DMS 273 (cell line): Measurements from ENCODE around the gene CAMK2B.
"Not testable (repeated sequence)": the region's sequence is repeated elsewhere in the genome, so short reads cannot be mapped to it uniquely, and the experiment has no call there.

Experiments used
- DNase-seq: peaks from one replicate; lab custom pipeline; 2025; ENCODE audit not compliant: unreplicated experiment; lab: John Stamatoyannopoulos, UW

Gene CAMK2B

DNA sequence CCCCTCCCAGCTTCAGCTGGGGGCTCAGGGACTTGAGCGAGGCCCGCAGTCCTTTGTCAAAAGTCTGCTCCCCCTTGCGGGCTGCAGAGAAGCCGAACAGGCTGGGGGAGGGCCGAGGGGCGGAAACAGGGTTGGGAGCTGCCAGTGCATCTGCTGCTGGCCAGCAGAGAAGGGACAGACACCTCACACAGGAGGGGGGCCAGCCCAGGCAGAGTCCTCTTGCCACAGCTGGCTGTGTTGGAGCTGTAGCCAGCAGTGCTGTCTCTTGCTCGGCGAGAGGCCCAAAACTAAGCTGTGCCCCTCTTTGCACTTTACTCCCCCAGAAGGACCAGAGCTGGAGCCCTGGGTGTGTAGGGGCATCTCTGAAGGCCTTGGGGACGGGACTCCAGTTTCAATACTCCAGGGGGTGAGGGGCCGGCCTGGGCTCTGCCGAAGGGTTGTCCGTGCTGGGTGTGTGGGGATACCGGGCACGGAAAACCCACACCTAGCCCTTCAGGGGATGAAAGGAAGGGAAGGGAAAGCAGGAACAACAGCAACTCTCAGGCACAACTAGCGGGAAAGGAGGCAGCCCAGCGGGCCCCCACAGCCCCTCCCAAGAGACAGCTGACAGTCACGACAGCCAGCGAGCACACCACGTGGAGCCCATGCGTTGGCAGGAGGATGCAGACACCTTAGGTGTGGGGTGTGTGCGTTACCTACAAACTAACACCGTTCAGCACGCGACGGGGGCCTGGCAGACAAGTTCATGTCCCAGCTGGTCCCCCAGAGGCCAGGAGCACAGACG, 106.8 kb downstream of the CAMK2B start:
- peak; percentile 88 for DNase-seq

DNA sequence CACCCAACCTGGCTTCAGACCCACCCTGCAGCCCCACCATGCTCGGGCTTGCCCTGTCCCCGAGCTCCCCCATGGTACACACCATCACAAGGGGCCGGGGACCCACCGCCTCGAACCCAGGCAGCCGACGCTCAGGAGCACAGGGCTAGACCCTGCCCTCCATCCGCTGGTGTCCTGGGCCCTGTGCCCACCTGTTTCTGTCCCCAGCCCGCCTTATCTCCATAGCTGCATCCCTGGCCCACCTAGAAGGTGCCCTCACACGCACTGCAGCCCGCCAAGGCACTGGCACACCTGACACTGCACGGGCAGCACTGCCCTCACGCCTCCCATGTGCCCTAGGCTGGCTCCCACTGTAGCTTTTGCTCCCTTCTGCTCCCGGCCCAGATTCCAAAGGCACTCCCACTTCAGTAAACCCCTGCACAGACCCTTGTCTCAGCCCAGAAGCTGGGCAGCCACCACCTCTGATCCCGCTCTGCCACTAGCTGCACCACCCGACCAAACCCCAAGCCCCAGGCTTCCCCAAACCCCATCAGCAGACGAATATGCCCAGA, 107.5 kb downstream of the CAMK2B start:
- DNase-seq: peak; percentile 62

DNA sequence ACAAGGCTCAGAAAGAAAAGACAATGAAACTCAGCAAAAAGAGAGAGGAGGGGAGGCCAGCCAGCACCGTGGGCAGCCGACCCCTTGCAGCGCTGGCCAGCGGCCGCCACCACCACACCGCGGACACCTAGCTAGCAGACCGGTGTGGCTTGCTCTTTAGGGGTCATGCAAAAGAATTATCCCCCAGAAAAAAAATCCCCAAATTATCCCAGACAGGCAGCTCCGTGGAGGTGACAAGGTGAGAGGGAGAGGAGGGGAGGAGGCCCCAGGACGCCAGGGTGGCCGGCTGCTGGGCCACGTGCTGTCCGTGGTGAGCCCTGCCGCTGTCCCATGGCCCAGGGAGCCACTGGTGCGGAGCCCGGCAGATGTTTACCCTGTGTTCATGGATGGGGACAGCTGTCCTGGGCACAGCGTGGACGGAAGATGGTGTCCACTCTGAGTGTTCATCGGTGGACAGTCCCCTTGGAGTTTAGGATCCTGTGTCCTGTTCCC, 108.1 kb downstream of the CAMK2B start:
- no peak for DNase-seq

DNA sequence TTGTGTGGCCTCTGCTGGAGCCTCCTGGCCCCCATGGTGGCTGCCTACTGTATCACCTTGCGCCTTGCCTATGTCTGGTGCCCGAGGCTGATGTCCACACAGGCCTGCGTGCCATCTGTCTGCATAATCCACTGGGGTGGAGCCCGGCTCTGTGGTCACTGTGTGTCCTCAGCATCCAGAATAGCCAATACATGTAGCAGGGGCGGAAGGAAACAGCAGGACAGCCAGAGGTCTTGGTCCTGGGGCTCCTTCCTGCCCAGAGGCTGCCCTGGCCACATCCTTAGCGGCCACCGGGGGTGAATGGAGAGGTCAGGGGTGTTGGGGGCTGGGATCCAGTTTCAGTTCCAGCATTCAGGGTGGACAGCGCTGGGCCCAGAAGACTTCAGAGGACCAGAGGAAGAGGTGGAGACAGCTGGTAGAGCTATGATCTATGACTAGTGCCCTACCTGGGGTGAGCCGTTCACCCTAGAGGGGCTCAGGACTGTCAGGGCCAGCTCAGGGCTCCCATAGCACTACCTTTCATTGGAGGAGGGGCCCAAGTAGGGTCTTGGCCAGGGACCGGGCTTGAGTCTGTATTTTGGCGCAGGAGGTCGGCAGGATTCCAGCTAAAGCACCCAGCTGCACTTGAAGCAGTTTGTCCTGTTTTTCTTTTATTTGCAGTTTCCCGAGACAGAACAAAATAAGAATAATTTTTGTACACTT, 108.7 kb downstream of the CAMK2B start:
- DNase-seq: no peak

DNA sequence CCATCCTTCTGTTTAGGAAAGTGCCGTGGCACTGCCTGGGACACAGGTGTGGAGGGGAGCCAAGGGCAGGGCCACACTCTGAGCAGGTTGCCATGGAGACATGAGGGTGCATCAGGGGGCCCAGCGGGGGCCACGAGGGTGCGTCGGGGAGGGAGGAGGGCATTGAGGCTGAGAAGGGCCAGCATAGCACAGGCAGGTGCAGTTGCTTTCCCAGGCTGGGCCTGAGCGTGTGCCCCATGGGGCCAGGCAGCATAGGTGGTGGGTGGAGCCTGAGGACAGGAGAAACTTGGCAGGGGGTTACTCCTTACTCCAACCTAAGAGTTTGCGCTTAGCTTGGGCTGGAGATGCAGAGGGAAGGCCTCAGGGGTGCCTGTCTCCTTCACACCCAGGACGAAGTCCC, 109.4 kb downstream of the CAMK2B start:
- no peak for DNase-seq

DNA sequence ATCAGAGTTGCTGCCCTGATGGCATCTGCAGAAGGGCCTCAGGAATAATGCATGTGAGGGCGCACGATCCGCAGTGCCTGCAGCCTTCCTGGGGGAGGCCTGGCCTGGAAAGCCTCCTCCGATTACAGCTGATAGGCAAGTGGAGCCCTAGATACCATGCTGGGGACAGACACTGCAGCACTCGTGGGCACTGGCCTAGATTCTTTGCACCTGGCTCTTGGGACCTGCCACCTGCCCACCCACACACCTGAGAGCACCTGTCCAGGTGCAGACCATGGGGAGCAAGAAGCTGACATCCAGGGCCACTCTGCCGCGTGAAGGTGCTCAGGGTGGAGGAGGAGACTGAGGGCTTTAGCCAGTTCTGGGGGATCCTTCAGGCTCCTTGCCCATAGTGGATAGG, 109.9 kb downstream of the CAMK2B start:
- DNase-seq: no peak

DNA sequence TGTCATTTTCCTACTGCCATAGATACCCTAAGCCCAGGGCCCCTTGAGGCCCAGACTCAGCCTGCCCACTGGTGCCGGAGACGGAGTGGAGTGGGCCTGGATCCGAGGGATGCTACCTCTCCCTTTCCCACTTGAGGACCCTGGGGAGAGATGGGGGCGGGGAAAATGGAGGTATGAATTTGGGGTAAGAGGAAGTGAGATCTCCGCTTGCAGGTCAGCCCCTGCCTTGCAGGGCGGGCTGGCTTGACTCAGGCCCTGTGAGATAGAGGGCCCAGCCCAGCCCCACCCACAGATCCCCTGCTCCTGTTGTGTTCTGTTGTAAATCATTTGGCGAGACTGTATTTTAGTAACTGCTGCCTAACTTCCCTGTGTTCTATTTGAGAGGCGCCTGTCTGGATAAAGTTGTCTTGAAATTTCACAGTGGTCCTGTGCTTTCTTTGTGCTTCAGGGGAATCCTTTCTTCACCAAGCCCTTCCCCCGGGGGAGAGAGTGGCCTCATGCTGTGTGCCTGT, 111.5 kb downstream of the CAMK2B start:
- DNase-seq: no peak

DNA sequence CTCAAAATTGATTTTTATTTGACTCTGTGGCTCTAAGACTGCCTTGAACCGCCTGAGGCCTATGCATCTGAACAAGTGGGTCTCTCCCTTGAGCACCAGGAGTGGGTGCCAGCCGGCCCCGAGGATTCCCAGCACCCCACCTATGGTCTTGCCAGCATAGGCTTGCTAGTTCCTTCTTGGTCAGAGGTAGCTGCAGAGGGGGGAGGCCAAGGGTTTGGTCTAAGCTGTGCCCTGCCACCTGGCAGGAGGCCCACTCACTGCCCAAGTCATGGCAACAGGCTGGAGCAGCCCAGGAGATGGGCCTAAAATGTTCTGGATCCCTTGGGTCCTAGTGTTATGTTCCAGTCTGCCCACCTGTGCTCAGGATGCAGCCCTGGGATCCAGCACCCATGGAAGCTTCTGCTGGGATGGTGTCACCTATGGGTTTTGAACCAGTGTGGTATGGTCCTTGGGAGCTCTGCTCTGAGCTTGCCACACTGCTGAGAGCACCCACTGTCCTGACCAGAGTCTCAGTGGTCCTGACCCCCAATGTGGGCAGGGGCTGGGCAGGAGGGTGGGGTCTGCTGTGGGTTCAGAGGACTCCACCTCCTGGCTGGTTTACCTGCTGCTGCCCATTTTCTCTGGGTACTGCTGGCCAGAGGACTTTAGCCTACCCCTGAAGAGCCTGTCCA, 112.1 kb downstream of the CAMK2B start:
- no peak for DNase-seq

DNA sequence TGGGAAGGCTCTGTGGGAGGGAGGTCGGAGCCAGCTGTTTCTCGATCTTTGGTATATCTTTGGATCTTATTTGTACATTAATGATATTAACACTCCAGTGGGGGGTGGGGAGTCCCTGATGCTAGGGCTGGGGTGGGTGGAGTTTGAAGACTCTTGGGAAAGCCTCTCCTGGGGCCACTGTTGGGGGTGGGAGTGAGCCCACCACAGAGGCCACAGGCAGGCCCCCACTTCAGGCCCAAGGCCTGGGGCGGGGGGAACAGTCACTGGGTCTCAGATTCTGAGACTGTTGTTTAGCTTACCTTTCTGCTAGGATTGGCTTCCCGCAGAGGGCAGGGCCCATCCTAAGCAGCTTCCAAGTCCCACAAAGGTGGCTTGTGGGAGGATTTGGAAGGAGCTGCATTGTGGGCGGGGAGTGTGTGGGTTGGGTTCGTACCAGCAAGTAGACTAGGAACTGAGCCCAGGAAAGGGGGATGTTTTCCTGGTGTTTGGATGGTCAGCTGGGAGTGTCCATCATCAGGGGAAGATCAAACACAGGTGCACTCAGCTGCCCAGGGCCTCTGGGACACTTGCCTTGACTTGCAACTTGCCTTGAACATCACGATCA, 112.7 kb downstream of the CAMK2B start:
- DNase-seq: no peak

DNA sequence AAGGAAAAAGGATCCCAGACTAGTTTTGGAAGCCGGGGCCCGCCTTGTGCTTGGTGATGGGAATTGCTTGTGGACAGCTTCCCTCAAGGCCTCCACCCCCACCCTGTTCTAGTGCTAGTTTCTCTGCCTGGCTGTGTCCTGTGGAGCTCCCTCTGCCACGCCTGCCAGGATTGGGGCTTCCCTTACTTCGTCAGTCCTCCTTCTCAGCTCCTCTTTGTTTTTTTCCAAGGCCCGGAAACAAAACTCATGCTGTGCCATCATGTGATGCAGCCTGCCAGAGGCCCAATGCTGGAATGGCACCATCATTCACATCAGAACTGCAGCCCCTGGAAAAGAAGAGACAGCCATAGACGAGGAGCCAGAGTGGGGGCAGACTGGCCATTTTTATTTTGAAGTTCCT, 113.4 kb downstream of the CAMK2B start:
- DNase-seq: no peak

DNA sequence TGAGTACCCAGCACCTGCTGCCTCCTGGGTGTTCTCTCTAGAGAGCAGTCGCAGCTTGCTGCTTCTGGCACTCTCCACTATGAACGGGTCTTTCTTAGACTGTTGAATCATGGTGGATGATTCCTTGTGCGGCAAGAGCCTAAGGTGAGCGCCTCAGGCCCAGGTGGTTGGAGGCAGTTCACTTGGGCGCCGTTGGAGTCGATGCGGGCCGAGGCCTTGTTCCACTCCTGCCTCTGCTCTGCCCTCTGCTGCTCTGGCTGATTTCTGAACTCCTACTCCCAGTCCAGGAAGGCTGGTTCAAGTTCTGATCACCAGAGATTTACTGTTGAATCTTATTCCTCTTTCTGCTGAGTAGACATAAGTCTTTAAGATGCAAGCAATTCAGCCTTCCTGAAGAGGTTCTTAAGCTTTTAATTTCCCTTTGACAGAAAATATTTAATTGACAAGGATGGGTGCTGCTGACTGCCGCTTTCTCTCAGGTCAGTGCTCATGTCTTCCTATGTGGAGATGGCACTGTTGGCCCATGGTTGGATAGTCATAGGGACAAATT, 114.2 kb downstream of the CAMK2B start:
- DNase-seq: no peak

DNA sequence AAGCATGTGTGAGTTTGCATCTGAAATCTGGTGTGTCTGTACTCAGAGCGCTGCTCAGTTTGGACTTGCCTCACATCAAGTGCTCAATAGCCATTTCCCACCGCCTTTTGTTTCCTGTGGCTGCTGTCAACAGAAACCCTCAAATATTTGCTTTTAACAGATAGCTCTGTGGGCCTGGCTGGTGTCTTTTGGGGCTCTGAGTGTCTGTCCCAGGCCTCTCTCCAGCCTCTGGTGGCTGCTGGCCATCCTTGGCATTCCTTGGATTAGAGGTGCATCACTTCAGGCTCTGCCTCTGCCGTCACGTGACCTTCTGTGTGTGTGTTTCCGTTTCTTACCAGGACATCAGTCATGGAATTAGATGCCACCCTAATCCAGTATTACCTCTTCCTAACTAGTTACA, 115.3 kb downstream of the CAMK2B start:
- no peak for DNase-seq

DNA sequence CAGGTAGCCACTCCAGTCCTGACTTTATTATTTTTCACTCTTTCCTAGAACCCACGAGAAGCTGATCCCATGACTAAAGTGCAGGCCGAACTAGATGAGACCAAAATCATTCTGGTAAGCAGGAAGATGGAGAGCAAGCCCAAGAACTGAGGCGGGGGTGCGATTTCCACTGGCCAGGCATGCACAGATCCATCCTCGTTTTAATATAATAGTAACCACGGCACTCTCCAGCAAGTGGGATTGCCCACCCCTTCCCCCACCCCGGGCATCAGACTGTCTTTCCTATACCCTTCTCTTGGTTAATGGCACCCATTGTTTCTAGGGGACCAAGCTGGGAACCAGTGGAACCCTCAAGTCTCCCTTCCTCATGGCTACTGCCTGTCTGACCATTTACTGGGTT, 117.3 kb downstream of the CAMK2B start:
- no peak for DNase-seq

DNA sequence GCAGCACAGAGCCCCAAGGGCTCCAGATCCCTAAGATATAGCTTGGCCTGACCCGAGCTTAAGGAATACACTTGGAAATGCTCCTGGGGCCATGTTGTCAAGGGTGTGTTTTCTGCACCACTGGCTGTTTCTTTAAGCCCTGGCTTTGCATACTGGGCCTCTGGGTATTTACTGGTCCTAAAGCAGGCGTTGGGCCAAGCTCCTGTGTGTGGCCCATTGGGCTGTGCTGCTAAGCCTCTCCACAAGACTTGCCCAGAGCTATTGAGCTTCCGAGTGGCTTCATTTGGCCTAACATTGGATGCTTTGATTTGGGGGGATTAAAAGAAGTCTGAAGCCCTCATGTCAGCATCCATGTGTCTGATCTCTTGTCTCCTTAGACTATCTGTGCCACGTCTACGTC, 119.4 kb downstream of the CAMK2B start:
- no peak for DNase-seq

DNA sequence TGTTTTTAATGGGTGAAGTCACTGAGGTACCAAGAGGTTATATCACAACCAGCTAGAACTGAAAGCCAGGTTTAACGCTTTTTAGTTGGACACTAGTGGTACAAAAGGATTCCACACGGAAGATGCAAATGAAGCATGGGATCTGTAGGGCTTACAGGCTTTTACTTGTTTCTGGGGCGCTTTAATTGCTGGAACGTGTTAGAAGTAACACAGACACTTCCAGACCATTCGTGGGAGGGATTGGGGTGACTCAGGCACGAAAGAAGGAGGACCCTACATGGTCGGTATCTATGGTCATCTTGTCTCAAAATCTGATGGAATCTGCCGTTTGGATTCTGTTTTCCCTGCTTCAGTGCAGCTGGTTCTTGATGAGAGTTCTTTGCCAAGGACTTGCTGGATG, 123.6 kb downstream of the CAMK2B start:
- DNase-seq: no peak

DNA sequence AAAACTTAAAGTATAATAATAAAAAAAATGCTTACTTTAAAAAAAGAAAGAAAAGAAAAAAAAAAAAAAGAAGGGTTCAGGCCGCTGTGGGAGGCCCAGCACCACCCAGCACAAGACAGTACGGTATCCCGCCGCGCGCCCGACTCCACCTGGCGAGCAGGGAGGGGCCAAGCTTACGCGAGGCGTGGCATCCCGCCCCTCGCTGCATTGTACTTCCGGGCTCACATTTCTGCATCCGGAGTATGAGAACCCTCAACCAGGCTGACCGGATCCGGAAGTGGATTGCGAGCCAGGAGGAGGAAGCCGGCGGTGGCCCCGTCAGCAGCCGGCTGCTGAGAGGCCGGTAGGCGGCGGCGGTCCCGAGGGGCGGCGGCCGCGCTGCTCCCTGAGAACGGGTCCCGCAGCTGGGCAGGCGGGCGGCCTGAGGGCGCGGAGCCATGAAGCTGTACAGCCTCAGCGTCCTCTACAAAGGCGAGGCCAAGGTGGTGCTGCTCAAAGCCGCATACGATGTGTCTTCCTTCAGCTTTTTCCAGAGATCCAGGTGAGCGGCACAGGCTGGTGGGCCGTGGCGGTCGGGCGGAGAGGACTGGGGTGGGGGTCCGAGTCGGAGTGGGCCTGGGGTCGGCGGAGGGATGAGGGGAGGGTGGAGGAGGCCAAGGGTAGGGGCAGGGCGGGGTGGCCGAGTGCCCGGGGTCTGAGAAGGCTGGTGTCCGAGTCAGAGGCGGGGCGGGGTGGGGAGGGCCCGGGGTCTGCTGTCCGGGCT, 124.5 kb downstream of the CAMK2B start, which contains the start of gene YKT6:
TSS of gene YKT6 (plus strand) at position 280 of the 763 bp plus-strand sequence. CDS start at position 438, 158 bp downstream.
- peak; percentile 100 for DNase-seq

DNA sequence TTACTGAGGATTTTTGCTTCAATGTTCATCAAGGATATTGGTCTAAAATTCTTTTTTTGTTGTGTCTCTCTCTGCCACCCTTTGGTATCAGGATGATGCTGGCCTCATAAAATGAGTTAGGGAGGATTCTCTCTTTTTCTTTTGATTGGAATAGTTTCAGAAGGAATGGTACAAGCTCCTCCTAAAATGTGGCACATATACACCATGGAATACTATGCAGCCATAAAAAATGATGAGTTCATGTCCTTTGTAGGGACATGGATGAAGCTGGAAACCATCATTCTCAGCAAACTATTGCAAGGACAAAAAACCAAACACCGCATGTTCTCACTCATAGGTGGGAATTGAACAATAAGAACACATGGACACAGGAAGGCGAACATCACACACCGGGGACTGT, 125.2 kb downstream of the CAMK2B start:
- not testable (repeated sequence) for DNase-seq

DNA sequence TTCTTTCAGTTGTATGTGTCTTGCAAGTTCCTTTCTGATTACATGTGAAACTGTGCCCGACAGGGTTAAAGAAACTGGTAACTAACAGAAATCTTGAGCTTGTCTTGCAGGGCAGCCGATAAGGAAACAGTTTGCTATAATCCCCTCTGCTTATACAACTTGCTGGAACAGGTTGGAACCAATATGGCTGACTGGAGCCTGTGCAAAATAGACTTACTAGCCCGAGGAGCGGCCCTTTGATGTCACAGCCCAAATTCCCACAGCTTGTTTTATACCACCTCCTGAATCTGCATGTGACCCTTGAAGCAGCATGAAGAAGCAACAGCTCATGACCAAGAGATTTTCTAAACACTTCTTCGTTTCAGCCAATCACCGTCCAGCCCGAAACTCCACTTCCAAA, 127.9 kb downstream of the CAMK2B start:
- DNase-seq: no peak

DNA sequence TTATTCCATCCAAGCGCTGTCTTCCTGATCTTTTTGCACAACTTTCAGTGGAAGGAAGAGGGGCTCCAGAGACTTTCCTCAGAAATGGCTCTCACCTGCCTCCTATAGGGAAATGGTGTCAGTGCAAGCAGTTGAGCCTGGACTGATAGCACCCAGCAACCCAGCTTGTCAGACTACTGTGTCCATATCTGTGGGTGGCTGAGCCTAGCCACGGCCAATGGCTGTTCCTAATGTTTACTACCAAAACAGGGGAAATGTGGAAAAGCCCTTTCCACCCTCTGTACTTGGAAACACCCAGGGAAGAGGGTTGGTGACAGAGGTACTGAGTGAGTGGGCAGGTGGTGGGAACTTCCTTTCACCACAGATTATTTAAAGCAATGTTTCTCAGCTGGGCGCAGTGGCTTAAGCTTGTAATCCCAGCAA, 128.9 kb downstream of the CAMK2B start:
- DNase-seq: peak; percentile 92

DNA sequence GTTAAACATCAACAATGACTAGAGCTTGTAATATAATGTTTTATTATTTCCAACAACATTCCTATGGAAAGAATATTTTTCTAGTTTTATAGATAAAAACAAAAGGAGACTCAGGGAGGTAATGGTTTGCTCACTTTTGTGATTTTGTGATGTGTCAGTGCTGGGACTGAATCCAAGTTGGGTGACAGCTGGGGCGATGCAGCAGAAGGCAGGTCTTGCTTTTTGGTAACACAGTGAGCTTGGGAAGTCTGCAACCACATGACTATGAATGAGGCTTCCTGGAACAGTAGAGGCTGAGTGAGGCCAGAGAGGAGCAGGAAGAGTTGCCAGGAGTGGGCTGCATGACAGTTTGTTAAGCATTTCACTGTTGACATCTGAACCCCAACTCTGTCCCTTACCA, 129.5 kb downstream of the CAMK2B start:
- peak; percentile 90 for DNase-seq
